GM10248 (cell line): ENCODE data around the gene C5orf46.
"Not testable (repeated sequence)": the region's sequence is repeated elsewhere in the genome, so short reads cannot be mapped to it uniquely, and the experiment has no call there.

Experiments used
- CTCF ChIA-PET: fragments of 300-600 bp; sonication (Branson Sonifier 250); formaldehyde crosslinking; extraction: SDS; loops from one replicate; lab custom pipeline; 2021; ENCODE audit warnings: antibody characterized with exemption; lab: Yijun Ruan, JAX
- POLR2A ChIA-PET: fragments of 350-650 bp; sonication (Branson Sonifier 250); formaldehyde crosslinking; extraction: SDS; loops from one replicate; lab custom pipeline; 2020; ENCODE audit warnings: antibody characterized with exemption; lab: Yijun Ruan, JAX
- DNase-seq: peaks from one replicate; pipeline ENCODE4 v3.0.0; 2012; ENCODE audit errors: extremely low spot score
- CTCF ChIP-seq: IDR thresholded peaks from 2 replicates; pipeline ENCODE4 v1.5.1; 2012; ENCODE audit warnings: mild to moderate bottlenecking, low read depth; ENCODE audit errors: extremely low read depth, missing control alignments, control extremely low read depth

Gene C5orf46

GRCh38 chr5:147906326-147907095, at the start of gene C5orf46:
C5orf46 (minus strand) TSS chr5:147906538; CDS start chr5:147906501, 37 bp downstream.
- POLR2A ChIA-PET, result no interaction called here
- no peak for TF ChIP-seq CTCF
- DNase-seq, result no peak
- CTCF ChIA-PET, result no interaction called here

- CTCF ChIA-PET, result no interaction called here
- POLR2A ChIA-PET, result no interaction called here
- no peak for DNase-seq
- TF ChIP-seq CTCF, result no peak
These were observed 48.6 kb upstream of the C5orf46 start for GRCh38 chr5:147954971-147955370.

GRCh38 chr5:147949711-147950573, 43.6 kb upstream of the C5orf46 start:
- ChIA-PET POLR2A (no interaction called here), CTCF (interaction anchor here (0.8 to 1.4 kb wide), 9 partner anchors 18 to 1088 kb away, joined by 3 to 4 read pairs (median 3); no protein-coding TSS in a partner anchor)
- peak; percentile 45 for DNase-seq
- TF ChIP-seq CTCF, result peak; percentile 61

GRCh38 chr5:147946658-147947274, 40.4 kb upstream of the C5orf46 start:
- POLR2A ChIA-PET, DNase-seq, CTCF ChIA-PET: not testable (repeated sequence)

- DNase-seq, result no peak
- CTCF ChIA-PET, result no interaction called here
- TF ChIP-seq CTCF, result no peak
- POLR2A ChIA-PET, result no interaction called here
These were observed 33.2 kb upstream of the C5orf46 start for GRCh38 chr5:147939431-147940114.

- CTCF ChIA-PET, result no interaction called here
- TF ChIP-seq CTCF, result no peak
- POLR2A ChIA-PET, result no interaction called here
- no peak for DNase-seq
These were observed 28.7 kb upstream of the C5orf46 start for GRCh38 chr5:147935032-147935431.
